GM19025 (cell line): Measurements from ENCODE around the gene FBRSL1.
"Not testable (repeated sequence)": the region's sequence is repeated elsewhere in the genome, so short reads cannot be mapped to it uniquely, and the experiment has no call there.

Experiments
- ATAC-seq: cut with Tn5 transposase; IDR thresholded peaks from one replicate; pipeline ENCODE4 v1.9.1; 2021; ENCODE audit warnings: mild to moderate bottlenecking, low read depth, moderate library complexity; ENCODE audit not compliant: unreplicated experiment

FBRSL1 gene

GRCh38 chr12:132521200-132521580 lies 31.2 kb downstream of the FBRSL1 start:
- no peak for ATAC-seq

GRCh38 chr12:132521712-132522292 lies 31.9 kb downstream of the FBRSL1 start:
- ATAC-seq: no peak

DNA sequence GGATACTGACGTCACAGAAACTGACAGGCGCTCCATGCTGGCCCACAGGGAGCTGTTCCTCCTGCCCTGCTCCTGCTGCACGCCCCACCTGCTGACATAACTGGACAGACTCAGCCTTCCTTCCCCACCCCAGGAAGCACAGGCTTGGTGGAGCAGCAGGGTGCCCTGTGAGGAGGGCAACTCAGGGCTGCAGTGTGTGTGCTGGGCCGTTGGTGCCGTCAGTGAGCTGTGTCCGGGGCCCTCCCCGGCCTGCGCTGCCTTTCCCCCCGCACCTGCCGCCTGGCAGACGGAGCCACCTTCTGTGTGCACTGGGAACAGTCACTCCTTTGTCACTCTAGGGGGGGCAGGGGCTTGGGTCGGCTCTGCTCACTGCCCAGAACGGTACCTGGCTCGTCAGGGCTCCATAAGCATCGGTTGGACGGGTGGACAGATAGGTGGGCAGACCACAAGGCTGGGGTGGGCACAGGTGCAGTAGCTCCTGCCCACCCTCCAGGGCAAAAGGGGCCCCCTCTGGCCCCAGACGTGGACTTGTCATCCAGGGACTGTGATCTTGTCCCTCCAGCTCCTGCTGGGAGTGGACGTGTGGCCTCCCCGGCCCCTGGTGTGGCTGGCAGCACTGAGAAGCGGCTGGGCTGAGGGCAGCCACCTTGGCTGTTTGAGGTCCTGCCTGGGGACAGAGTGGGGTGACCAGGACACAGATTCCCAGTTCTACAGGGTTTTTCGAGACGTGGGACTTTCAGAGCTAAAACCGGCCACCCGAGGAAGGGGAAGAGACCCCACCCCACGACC lies 32.8 kb downstream of the FBRSL1 start:
- no peak for ATAC-seq

DNA sequence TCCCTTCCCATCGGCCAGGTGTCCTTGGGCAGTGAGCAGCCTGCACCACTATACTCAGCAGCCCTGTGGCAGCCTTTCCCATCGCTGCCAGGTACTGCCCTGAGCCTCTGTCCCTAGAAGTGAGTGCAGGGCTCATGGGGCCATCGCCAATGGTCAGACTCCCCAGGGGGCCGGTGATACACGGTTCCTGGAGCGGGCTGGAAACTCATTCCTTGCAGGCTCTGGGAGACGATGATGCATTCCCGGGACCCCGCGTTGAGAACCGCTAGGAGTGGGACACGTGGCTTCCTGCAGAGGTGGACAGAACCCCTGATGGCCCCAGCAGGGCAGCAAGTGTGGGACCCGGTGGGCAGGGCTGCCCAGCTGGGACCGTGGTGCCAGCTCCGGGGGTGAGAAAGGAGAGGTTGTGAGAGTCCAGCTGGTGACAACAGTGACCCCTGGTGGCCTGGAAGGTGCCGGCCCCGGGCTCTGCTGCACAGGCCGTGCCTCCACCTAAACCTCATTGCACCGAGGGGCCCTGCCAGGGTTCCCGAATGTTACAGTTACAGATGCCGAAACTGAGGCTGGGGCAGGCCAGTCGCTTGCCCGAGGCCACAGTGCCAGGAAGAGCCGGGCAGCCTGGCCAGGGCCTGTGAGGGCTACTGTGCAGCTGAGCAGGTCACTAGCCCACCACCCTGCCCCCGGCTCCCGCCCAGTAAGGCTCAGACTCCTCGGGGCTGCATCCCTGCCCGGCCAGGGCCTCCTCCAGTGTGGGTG lies 33.8 kb downstream of the FBRSL1 start:
- ATAC-seq: no peak

GRCh38 chr12:132524405-132524804 lies 34.5 kb downstream of the FBRSL1 start:
- no peak for ATAC-seq

- ATAC-seq: no peak
These were observed 35.3 kb downstream of the FBRSL1 start for GRCh38 chr12:132525011-132525832.

DNA sequence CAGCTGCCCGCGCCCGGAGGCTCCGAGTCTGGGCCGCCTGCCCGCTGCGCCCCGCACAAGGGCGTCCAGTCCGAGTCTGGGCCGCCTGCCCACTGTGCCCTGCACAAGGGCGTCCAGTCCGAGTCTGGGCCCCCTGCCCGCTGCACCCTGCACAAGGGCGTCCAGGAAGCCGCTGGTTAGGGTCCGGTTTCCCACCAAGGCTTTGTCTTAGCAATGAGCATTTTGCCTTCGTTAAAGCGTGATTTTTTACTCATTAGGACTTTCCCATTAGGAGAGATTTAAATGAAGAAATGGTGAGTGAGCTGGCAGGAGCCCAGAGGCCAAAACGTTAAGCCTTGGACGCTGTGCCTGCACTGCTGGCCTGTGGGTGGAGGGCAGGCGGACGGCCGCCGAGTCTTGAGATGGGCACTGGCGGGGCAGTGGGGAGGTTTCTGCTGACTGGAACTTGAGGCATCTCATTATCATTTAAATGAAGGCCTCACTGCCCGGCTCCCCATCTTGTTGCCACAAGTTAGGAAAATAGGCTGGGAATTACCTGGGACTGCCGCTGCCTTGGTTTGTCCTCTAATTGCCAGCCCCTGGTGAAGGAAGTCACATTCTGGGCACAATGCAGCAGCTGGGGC lies 36.0 kb downstream of the FBRSL1 start:
- no peak for ATAC-seq

DNA sequence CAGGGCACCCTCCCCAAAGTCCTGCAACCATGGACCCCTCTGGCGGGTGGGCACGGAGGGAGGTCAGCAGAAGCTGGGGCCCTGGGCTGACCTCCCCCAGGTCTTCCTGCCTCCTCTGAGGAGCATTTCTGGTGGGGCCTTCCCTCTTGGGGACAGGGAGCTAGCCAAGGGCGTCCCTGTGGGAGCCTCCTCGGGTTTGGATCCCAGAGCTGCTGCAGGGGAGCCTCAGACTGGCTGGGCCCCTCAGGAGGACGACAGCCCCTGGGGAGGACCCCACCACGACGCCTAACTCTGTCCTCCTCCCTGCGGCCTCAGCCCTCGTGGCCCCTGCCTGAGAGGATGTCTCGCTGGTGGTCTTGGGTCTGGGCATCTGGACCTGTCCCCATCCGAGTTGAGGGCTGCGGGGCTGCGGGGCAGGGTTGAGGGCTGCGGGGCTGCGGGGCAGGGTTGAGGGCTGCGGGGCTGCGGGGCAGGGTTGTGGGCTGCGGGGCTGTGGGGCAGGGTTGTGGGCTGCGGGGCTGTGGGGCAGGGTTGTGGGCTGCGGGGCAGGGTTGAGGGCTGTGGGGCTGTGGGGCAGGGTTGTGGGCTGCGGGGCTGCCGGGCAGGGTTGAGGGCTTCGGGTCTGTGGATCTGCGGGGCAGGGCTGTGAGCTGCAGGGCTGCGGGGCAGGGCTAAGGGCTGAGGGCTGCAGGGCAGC lies 37.4 kb downstream of the FBRSL1 start:
- ATAC-seq: no peak

GRCh38 chr12:132527883-132528264 lies 37.9 kb downstream of the FBRSL1 start:
- no peak for ATAC-seq

DNA sequence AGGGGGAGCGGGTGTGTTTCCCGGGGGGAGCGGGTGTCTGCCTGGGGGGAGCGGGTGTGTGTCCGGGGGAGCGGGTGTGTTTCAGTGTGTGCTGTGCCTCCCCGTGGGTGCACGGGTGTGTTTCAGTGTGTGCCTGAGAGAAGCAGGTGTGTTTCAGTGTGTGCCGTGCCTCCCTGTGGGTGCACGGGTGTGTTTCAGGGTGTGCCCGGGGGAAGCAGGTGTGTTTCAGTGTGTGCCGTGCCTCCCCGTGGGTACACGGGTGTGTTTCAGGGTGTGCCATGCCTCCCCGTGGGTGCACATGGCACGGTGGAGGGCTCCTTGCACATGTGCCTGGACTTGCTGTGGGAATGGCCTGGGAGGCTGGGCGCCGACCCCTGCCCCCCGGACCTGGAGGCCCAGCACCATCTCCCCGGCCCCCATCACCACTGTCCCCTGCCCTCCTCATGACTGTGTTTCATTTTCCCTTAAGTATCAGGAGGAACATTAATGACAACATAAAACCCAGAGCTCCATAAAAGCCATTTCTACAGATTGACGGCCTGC lies 38.7 kb downstream of the FBRSL1 start:
- ATAC-seq: no peak

- ATAC-seq: no peak
These were observed 39.3 kb downstream of the FBRSL1 start for GRCh38 chr12:132529156-132529839.

- ATAC-seq: no peak
These were observed 40.0 kb downstream of the FBRSL1 start for GRCh38 chr12:132529906-132530305.

- ATAC-seq: no peak
These were observed 40.5 kb downstream of the FBRSL1 start for GRCh38 chr12:132530447-132530846.

DNA sequence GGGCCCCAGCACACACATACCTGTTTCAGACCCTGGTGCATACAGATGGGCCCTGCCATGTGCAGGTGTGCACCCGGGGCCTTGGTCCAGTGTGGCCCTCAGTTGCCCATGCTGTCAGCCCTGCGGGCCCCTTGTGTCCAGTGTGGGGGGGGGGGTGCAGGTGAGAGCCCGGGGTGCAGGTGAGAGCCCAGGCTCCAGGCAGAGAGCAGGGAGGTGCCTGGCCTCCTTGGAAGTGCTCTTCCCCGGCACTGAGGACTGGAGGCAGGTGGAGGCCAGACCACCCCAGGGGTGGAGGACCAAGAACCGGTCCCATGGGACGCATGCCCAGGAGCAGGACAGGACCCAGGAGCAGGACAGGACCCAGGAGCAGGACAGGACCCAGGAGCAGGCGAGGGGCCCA lies 40.9 kb downstream of the FBRSL1 start:
- no peak for ATAC-seq

DNA sequence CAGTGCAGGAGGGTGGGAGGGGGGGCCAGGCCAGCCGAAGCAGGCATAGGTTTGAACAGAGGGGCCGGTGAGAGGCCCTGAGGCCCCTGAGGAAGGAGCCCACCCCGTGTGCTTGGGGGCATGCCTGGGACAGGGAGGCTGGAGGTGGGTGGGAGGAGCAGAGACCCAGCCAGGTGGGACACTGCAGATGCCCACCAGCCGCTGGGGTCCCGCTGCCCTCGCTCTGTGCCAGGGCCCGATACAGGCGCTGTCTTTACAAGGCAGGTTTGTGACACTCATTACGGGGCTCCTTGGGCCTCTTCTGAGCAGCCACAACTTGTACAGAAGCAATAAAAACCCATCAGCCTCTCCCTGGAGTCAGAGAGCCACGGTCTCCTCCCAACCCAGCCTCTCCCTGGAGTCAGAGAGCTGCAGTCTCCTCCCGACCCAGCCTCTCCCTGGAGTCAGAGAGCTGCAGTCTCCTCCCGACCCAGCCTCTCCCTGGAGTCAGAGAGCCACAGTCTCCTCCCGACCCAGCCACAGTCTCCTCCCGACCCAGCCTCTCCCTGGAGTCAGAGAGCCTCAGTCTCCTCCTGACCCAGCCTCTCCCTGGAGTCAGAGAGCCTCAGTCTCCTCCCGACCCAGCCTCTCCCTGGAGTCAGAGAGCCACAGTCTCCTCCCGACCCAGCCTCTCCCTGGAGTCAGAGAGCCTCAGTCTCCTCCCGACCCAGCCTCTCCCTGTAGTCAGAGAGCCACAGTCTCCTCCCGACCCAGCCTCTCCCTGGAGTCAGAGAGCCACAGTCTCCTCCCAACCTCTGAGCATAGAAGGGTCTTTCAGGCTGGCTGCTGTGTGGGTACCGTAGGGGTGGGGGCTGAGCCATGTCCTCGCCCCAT lies 43.0 kb downstream of the FBRSL1 start:
- not testable (repeated sequence) for ATAC-seq

- ATAC-seq: no peak
These were observed 43.6 kb downstream of the FBRSL1 start for GRCh38 chr12:132533584-132533958.

DNA sequence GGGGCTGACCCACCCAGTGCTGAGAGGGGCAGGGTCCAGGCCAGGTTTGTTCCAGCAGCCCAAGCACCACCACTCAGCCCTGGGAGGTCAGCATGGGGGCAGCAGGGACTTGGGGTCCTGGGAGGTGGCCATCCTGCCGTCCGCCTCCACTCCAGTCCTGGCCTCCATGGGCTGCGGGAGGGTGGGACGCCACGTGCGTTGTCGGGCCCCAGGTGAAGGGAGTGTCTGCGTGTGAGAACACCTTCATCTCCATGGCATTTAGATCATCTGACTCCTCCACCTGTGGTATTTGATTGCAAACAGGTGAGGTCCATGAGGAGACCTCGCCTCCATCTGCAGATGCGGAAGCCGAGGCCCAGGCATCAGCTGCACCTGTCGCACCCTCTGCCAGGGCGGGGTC lies 44.1 kb downstream of the FBRSL1 start:
- ATAC-seq: no peak

DNA sequence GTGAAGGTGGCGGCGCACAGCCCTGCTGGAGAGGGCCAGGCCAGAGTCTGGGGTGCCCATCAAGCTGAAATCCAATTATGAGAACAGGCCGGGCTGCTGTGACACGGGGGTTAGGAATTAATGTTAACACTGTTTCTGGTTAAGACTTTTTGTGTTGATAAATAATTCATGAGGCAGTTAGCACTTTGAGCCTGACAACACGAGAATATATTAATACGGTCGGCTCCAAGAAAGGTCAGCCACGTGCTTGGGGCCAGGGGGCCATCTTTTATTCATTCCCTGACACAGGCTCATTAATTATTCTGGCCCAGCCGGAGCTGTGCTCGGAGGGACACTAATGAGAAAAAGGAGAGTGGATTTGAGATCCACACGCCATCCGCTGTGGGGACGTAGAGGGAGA lies 45.1 kb downstream of the FBRSL1 start:
- no peak for ATAC-seq
